Sigmoid colon (tissue), 4 donors: ENCODE results near the gene GPATCH8.

ENCODE experiments used
- CTCF ChIP-seq, 4 experiments: fragments of 450-650 bp in 3 of 4; fragments of 200-600 bp in 1 of 4; IDR thresholded peaks; one replicate each; pipeline ENCODE4 v1.5.1; 2016 to 2019; ENCODE audit warnings: antibody characterized with exemption in 4 of 4, mild to moderate bottlenecking in 3 of 4, moderate library complexity in 2 of 4
- EP300 ChIP-seq, 4 donors: sonication (generic); formaldehyde crosslinking; IDR thresholded peaks; one replicate each; pipeline ENCODE4 v1.6.1; 2017; ENCODE audit warnings: antibody characterized with exemption in 4 of 4
- POLR2A ChIP-seq, 2 donors: fragments of 450-650 bp; IDR thresholded peaks; one replicate each; pipeline ENCODE4 v1.6.1; 2016; ENCODE audit warnings: antibody characterized with exemption in 2 of 2, mild to moderate bottlenecking in 2 of 2, moderate library complexity in 2 of 2
- POLR2AphosphoS5 ChIP-seq, 4 donors: sonication (generic); formaldehyde crosslinking; IDR thresholded peaks; one replicate each; pipeline ENCODE4 v1.6.1; 2017; ENCODE audit warnings: antibody characterized with exemption in 4 of 4

DNA sequence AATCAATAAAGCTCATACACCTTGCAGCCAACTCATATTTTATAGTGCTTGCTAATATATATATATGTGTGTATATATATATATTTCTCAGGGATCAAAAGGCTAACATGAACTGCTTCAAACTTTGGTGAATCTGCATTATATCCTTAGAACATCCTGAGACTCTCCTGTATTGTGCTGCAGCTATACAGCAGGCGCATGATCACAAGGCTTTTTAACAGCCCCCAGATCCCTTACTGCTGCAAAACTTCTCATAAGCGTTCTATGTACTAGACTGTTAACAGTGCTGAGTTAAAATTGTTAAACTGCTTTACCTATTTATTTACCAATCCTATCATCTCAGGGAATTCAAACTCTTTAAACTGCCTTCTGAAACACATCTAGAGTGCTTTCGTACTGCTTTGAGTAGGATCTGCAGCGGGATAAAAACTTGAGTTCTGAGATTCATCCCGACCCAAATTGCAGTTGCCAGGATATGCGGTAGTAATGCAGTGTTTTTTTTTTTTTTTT lies 1.3 kb downstream of the GPATCH8 start:
- no peak for TF ChIP-seq CTCF (IDR thresholded peaks at IDR 0.05)
- TF ChIP-seq POLR2A (IDR thresholded peaks at IDR 0.05) = no peak
- TF ChIP-seq POLR2AphosphoS5 (IDR thresholded peaks at IDR 0.05) = no peak
- TF ChIP-seq EP300 (IDR thresholded peaks at IDR 0.05) = no peak
